Breast epithelium (tissue), 4 donors: ENCODE measurements around the gene KRTAP5-7. TPM values are rescaled to one million over a fixed set of nuclear protein-coding genes. Genes with fewer than 3 reads are reported as not detected.

Source experiments
- DNase-seq, 2 donors: peaks; one replicate each; pipeline ENCODE4 v3.0.0-alpha.2; 2019; ENCODE audit warnings: low spot score in 2 of 2
- H3K27ac ChIP-seq, 2 donors: fragments of 200-600 bp; sonication (generic) in 1 of 2; one replicate each; pipeline ENCODE4 v1.5.1; 2016 to 2019; ENCODE audit warnings: mild to moderate bottlenecking in 1 of 2
- H3K27me3 ChIP-seq, 2 donors: fragments of 200-600 bp; sonication (generic) in 1 of 2; one replicate each; pipeline versions ENCODE4 v1.5.1 to v1.6.0; 2017 to 2019; ENCODE audit warnings: control low read depth in 1 of 2, mild to moderate bottlenecking in 1 of 2
- H3K36me3 ChIP-seq: fragments of 200-600 bp; one replicate; pipeline ENCODE4 v1.5.1; 2019
- H3K4me1 ChIP-seq, 2 donors: fragments of 200-600 bp; sonication (generic); one replicate each; pipeline ENCODE4 v1.5.1; 2016 to 2019; ENCODE audit warnings: control low read depth in 1 of 2
- H3K4me3 ChIP-seq, 3 donors: fragments of 200-600 bp; sonication (generic); 1 replicate in 2 of 3; 2 replicates in 1 of 3; pipeline ENCODE4 v1.5.1; 2016 to 2019; ENCODE audit warnings: mild to moderate bottlenecking in 3 of 3, moderate library complexity in 2 of 3
- H3K9me3 ChIP-seq, 2 donors: fragments of 200-600 bp; sonication (generic) in 1 of 2; one replicate each; pipeline ENCODE4 v1.5.1; 2016 to 2019; ENCODE audit warnings: control low read depth in 1 of 2
- CTCF ChIP-seq, 3 donors: fragments of 450-650 bp; IDR thresholded peaks; one replicate each; pipeline ENCODE4 v1.5.1; 2016 to 2017; ENCODE audit warnings: antibody characterized with exemption in 3 of 3, mild to moderate bottlenecking in 3 of 3, moderate library complexity in 3 of 3
- POLR2A ChIP-seq: fragments of 450-650 bp; IDR thresholded peaks from one replicate; pipeline ENCODE4 v1.6.1; 2016; ENCODE audit warnings: antibody characterized with exemption, mild to moderate bottlenecking, moderate library complexity
- POLR2AphosphoS5 ChIP-seq, 3 donors: sonication (generic); formaldehyde crosslinking; IDR thresholded peaks; one replicate each; pipeline ENCODE4 v1.6.1; 2017; ENCODE audit warnings: antibody characterized with exemption in 3 of 3
- intact Hi-C: fragments of 100-400 bp; cut with DNase I; formaldehyde crosslinking; loops from one replicate; pipeline ENCODE4 v1.15.1; 2023; ENCODE audit warnings: low total_unique reads
- total RNA-seq, 3 donors: library from RNA; depleted of rRNA; stranded (reverse); fragments of >200 nt; gene quantifications; one replicate each; pipeline ENCODE4 v1.1.0, GENCODE V29; 2016

KRTAP5-7 gene
- total RNA-seq, 3 donors from 2014 or later: 0.16 TPM; not detected in 2

GRCh38 chr11:71548716-71549151, 21.7 kb downstream of the KRTAP5-7 start:
- intact Hi-C loops: no loop called here
- H3K27ac ChIP-seq: no peak overlapping the region

GRCh38 chr11:71551711-71552110, 24.6 kb downstream of the KRTAP5-7 start:
- H3K36me3 ChIP-seq: no peaks in the 10 kb centered on the region
- H3K27ac ChIP-seq: no peak overlapping the region
- intact Hi-C loops: no loop called here
- no peak overlapping the region for H3K4me3 ChIP-seq
- no peaks in the 10 kb centered on the region for H3K27me3 ChIP-seq
- H3K9me3 ChIP-seq: peaks cover 0 to 4% of the 10 kb centered on the region in 2 donors
- H3K4me1 ChIP-seq: no peaks in the 10 kb centered on the region
- no peak for DNase-seq
- TF ChIP-seq POLR2A (no peak), POLR2AphosphoS5 (IDR thresholded peaks at IDR 0.05) (no peak)

More at GRCh38 chr11:71548716-71549151, 21.7 kb downstream of the KRTAP5-7 start:
- TF ChIP-seq CTCF (IDR thresholded peaks at IDR 0.05) (no peak), POLR2A (no peak), POLR2AphosphoS5 (IDR thresholded peaks at IDR 0.05) (no peak)
- no peaks in the 10 kb centered on the region for H3K36me3 ChIP-seq
- DNase-seq: no peak
- H3K27me3 ChIP-seq: no peaks in the 10 kb centered on the region
- no peak overlapping the region for H3K4me3 ChIP-seq
- H3K4me1 ChIP-seq: no peaks in the 10 kb centered on the region
- H3K9me3 ChIP-seq: peaks cover 0 to 4% of the 10 kb centered on the region in 2 donors

GRCh38 chr11:71554996-71555395, 27.9 kb downstream of the KRTAP5-7 start:
- TF ChIP-seq POLR2A (no peak), POLR2AphosphoS5 (IDR thresholded peaks at IDR 0.05) (no peak), CTCF (IDR thresholded peaks at IDR 0.05) (no peak)

GRCh38 chr11:71555508-71555907, 28.4 kb downstream of the KRTAP5-7 start:
- Histone ChIP-seq H3K27me3 (no peaks in the 10 kb centered on the region), H3K36me3 (no peaks in the 10 kb centered on the region), H3K9me3 (no peaks in the 10 kb centered on the region), H3K4me3 (no peak overlapping the region), H3K27ac (no peak overlapping the region), H3K4me1 (no peaks in the 10 kb centered on the region)
- TF ChIP-seq POLR2A: no peak
- no peak for TF ChIP-seq CTCF (IDR thresholded peaks at IDR 0.05)
- no peak for TF ChIP-seq POLR2AphosphoS5 (IDR thresholded peaks at IDR 0.05)
- DNase-seq: no peak
- intact Hi-C loops: no loop called here

More at GRCh38 chr11:71554996-71555395, 27.9 kb downstream of the KRTAP5-7 start:
- no peaks in the 10 kb centered on the region for H3K36me3 ChIP-seq
- intact Hi-C loops: no loop called here
- H3K4me3 ChIP-seq: no peak overlapping the region
- no peak overlapping the region for H3K27ac ChIP-seq
- no peaks in the 10 kb centered on the region for H3K9me3 ChIP-seq
- no peaks in the 10 kb centered on the region for H3K27me3 ChIP-seq
- DNase-seq: no peak
- no peaks in the 10 kb centered on the region for H3K4me1 ChIP-seq

- DNase-seq: no peak
- Histone ChIP-seq H3K27ac (no peak overlapping the region), H3K4me3 (no peak overlapping the region), H3K27me3 (no peaks in the 10 kb centered on the region), H3K36me3 (no peaks in the 10 kb centered on the region), H3K4me1 (no peaks in the 10 kb centered on the region), H3K9me3 (no peaks in the 10 kb centered on the region)
- TF ChIP-seq POLR2A (no peak), CTCF (IDR thresholded peaks at IDR 0.05) (no peak), POLR2AphosphoS5 (IDR thresholded peaks at IDR 0.05) (no peak)
- intact Hi-C loops: no loop called here
Measured at GRCh38 chr11:71556018-71556417, 29.0 kb downstream of the KRTAP5-7 start.

- DNase-seq: no peak
- Histone ChIP-seq H3K27ac (no peak overlapping the region), H3K4me1 (no peaks in the 10 kb centered on the region), H3K36me3 (no peaks in the 10 kb centered on the region), H3K9me3 (no peaks in the 10 kb centered on the region), H3K4me3 (no peak overlapping the region), H3K27me3 (no peaks in the 10 kb centered on the region)
- intact Hi-C loops: no loop called here
- no peak for TF ChIP-seq POLR2AphosphoS5 (IDR thresholded peaks at IDR 0.05)
- no peak for TF ChIP-seq CTCF (IDR thresholded peaks at IDR 0.05)
- no peak for TF ChIP-seq POLR2A
Measured at GRCh38 chr11:71557257-71557656, 30.2 kb downstream of the KRTAP5-7 start.
